ENCODE data around the gene ADK.

DNA sequence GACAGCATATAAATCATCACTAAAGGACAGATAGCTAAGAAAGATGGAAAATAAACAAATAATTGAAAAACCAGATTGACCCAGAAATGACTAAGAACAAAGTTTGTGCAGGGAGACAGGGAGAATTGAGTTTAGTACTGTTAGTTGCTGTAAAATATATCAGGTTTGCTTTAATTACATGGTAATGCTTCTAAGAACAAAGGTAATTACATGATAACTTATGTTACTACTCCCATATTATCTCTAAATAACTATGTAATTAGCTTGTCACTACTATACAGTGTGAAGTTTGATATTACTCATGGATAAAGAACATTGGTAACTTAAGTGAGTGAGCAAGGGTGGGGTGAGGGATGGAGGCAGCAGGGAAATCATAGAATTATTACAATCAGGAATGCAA is 540.1 kb downstream of the ADK start:
- TF ChIP-seq POLR2AphosphoS5 (IDR thresholded peaks at IDR 0.05; ENCODE audit: low read depth, low read length) (no peak), SIN3A (IDR thresholded peaks at IDR 0.05; ENCODE audit: borderline replicate concordance, insufficient read depth, low read length) (no peak), TAF1 (IDR thresholded peaks at IDR 0.05; ENCODE audit: borderline replicate concordance, insufficient read depth, low read length) (no peak)
- TF ChIP-seq, protein P1, sequence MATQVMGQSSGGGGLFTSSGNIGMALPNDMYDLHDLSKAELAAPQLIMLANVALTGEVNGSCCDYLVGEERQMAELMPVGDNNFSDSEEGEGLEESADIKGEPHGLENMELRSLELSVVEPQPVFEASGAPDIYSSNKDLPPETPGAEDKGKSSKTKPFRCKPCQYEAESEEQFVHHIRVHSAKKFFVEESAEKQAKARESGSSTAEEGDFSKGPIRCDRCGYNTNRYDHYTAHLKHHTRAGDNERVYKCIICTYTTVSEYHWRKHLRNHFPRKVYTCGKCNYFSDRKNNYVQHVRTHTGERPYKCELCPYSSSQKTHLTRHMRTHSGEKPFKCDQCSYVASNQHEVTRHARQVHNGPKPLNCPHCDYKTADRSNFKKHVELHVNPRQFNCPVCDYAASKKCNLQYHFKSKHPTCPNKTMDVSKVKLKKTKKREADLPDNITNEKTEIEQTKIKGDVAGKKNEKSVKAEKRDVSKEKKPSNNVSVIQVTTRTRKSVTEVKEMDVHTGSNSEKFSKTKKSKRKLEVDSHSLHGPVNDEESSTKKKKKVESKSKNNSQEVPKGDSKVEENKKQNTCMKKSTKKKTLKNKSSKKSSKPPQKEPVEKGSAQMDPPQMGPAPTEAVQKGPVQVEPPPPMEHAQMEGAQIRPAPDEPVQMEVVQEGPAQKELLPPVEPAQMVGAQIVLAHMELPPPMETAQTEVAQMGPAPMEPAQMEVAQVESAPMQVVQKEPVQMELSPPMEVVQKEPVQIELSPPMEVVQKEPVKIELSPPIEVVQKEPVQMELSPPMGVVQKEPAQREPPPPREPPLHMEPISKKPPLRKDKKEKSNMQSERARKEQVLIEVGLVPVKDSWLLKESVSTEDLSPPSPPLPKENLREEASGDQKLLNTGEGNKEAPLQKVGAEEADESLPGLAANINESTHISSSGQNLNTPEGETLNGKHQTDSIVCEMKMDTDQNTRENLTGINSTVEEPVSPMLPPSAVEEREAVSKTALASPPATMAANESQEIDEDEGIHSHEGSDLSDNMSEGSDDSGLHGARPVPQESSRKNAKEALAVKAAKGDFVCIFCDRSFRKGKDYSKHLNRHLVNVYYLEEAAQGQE (IDR thresholded peaks at IDR 0.05; ENCODE audit: insufficient read depth in 1 of 2, low read depth in 2 of 2, low read length in 2 of 2) = no peak
